Measurements from ENCODE around the gene COL21A1.

The COL21A1 gene

DNA sequence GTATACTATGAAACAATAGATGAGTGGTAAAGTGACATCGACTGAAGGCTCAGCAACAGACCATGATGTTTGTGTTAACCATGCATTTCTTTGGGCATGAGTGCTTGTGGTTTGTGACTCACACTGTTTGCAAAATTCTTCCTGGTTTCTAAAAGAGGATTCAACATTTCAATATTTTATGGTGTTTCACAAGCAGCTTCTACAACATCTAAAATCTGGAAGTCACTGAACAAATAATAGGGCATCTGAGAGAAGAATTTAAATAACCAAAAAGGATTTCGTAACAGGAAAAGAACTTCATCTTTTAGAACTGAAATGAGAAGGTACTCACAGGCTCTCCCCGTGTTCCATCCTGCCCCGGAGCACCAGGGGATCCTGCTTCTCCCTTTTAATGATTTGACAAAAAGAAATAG lies 146.2 kb downstream of the COL21A1 start:
- no peak for DNase-seq

DNA sequence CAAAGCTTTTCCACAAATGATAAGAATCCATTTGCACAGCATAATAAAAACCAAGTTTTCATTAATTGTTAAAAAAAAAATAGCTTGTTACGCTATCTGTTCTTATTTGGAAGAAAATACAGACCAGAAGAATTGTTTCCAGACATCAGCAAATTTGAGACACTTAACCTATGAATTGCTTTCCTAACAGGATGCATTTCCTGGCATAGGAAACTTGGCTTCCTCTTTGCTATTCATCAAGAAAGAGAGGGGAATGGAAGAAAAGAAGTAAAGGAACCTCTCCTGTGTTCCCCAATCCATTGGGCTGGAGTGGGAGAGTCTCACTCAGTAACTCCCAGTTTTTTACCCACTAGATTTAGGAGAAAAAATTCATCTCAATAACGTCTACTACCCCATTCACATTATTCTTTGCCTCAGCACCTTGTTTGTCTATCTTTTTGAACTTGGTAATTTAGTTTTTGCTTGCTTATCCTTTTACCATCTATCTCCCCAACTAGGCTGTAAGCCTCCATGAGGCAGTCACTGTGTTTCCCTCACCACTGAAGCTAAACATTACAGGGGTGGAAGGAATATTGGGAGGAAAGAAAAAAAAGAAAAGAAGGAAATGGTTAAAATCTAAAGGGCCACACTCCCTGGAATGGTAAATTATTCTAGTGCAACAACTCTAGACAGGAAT lies 150.3 kb downstream of the COL21A1 start:
- DNase-seq: no peak

DNA sequence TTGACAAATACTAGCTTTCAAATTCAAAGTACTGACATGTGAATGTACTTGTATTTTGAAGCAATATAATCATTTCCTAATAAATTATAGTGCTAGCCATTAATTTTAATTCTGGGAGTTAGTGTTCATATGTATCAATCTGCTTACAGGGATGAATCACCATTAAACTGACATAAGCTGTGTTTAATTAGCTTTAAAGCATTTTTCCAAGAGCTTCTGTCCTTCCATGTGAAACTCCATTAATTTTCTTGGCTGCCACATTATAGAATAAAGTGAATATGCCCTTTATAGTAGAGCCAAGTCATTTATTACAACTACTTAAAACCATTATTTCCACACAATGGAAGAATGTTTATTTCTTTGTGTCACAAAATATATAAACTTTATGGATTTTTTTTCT lies 150.8 kb downstream of the COL21A1 start:
- DNase-seq: no peak

GRCh38 chr6:56093776-56094175 lies 153.6 kb downstream of the COL21A1 start:
- DNase-seq: no peak

- no peak for DNase-seq
These were observed 156.1 kb downstream of the COL21A1 start for GRCh38 chr6:56091159-56091869.

DNA sequence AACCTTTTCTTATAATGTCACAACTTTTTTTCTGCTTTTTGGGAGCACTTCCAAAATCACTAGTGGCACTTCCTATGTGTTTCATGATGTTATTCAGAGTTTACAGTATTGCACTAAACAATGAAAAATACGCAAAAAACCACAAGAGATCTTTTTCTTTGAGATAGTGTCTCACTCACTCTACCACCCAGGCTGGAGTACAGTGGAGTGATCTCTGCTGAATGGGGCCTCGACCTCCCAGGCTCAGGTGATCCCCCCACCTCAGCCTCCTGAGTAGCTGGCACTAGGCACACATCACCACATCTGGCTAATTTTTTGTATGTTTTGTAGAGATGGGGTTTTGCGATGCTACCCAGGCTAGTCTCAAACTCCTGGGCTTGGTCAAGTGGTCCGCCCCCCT lies 158.7 kb downstream of the COL21A1 start:
- no peak for DNase-seq

- no peak for DNase-seq
These were observed 160.0 kb downstream of the COL21A1 start for GRCh38 chr6:56087421-56087820.

DNA sequence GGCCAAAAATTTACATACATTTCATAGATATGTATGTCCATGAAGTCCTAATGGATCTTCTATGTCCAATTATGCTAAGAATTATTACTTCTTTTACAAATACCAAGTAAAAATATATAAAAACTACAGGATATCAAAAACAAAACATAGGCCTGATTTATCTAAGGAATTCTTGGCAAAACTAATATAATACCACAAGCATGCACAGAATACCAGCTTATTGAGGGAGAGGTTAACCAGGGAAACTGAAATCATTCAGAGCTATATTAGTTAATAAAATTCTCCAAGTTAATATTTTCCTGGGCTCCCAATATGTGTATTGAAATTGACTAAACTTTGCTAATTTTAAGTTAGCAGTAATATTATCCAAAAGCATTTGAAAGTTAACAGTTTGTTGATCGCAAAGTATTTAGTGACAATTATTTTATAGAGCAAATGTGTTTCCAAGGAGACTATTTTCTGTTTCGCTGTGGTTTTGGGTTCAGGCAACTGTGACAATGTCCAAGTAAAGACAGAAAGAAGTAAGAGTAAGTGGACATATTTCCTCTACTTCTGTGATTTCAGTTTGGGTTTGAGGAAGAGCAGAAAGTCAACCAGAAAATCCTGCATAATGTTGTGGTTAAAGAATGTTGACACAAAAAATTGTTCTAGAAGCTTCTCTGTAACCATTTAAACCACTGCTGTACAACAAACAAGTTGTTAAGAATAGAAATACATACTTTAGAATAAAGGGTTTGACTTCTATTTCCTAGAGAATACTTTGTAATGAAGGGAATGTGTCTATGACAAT lies 167.4 kb downstream of the COL21A1 start:
- no peak for DNase-seq

- no peak for DNase-seq
These were observed 171.3 kb downstream of the COL21A1 start for GRCh38 chr6:56076033-56076432.

- DNase-seq: no peak
These were observed 173.6 kb downstream of the COL21A1 start for GRCh38 chr6:56073761-56074160.

DNA sequence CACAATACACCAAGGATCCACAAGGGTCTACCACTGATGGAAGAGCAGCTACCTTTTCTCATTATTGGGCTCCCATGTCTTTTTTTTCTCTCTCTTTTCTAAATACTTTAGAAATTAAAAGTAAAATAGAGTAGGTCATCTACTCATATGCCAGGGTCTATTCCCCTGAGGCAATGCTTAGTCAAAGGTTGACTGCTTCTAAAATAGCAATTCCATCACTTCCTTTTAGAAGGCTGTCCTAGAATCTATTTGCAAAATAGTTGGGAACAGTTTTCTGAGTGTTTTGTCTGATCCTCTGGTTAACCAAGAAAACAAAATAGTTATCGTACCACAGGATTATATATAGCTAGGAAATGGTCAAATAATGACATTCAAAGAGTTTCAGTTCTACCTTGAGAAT lies 174.1 kb downstream of the COL21A1 start:
- DNase-seq: no peak

DNA sequence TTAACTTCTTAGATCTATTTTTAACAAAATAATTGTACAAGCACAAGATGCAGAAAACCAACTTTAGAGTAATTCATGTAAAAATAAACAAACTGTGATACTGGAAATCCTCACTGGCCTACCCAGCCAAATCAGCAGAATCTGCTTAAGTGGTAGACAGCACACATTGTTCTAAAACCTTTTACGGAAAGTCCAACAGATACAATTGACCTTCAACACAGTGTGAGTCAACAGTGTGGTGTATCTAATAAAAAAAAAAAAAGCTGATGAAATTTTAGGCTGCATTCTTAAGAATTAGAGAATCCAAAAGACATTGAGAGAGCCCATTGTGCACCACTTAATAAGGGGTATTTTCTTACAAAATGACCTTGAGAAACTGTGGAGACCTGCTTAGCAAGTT lies 174.5 kb downstream of the COL21A1 start:
- DNase-seq: no peak

GRCh38 chr6:56065408-56065807 lies 182.0 kb downstream of the COL21A1 start:
- DNase-seq: no peak

- no peak for DNase-seq
These were observed 184.5 kb downstream of the COL21A1 start for GRCh38 chr6:56062836-56063235.

GRCh38 chr6:56058636-56059035 lies 188.7 kb downstream of the COL21A1 start:
- no peak for DNase-seq

DNA sequence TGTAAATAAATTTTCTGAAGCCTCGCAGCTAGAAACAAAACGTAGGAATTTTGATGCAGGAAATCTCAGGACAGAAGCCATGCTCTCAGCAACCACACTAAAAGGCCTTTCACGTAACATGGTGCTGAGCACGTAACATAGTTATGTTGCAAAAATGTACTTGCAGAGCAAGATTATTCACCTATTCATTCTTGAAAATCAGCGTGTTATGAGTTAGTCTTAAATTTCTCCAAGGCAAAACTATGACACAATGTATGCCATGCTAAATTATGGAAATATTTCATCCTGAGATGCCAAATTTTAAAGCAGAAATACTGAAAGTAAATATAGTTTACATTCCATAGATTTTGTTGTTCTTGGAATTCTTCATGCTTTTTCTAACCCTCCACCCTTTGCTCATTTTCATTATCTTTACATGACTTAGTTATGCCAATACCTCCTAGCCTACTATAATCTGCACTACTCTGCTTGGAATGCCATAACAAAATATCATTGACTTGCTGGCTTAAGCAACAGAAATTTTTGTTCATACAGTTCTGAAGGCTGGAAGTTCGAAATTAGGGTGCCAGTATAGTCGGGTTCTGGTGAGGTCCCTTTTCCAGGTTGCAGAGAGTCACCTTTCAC lies 192.2 kb downstream of the COL21A1 start:
- no peak for DNase-seq

DNA sequence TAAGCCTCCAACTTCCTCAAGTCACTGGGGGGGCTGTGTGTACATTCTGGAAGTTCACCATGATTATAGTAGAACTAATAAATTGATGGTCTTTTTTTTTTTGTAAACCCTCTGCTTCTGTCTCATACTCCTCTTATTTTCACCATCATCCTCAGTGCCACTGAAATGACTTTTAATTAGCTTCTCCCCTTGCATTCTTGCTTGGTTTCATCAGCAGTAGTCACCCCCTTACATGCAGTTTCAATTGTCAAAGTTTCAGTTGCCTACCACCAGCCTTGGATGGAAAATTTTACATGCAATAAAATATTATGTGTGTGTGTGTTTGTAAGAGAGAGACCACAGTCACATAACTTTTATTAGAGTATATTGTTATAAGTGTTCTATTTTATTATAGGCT lies 196.2 kb downstream of the COL21A1 start:
- DNase-seq: no peak

- DNase-seq: no peak
These were observed 196.7 kb downstream of the COL21A1 start for GRCh38 chr6:56050530-56051201.

DNA sequence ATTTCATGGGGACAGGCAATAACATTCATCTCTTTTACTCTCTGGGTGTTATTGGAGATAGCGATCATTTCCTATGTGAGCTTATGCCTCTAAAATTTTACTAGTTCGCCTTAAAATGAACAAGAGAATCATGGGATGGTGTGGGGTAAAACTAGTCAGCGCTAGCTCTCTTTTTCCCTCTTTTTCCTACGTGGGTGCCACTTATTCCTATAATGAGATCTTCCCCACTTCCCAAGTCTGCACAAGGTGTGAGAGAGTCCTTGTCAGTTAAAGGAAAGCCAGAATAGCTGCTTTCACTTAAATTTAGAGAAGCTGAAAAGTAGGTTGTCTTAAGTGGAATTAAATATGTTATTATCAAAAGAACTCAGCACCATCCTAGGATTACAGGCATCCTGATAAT lies 198.8 kb downstream of the COL21A1 start:
- DNase-seq: no peak

DNA sequence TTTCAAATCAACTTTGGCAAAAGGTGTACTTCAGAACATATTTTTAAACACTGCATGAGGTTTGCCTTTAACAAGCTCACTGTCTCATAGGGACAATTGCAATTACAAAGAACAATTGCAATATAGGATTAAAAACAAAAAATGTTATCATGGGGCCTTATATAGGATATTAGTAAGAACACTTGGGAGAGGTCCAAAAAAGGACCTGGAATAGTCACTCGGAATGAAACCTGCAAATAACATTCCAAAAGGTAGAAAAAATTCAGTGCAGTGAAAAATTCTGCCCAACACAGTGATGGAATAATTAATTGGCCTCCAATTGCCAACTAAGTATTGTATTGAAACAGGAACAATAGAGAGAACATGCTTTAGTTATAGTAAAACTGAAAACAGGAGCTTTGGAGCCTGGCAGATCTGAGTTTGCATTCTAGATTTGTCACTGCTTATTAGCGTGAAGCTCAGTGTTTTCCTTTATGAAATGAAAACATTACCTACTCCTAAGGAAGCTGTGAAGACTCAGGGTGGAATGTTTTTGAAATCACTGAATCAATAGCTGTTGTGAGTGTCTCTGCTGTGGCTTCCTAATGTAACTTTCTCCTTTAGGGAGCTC lies 199.3 kb downstream of the COL21A1 start:
- no peak for DNase-seq

GRCh38 chr6:56046576-56046975 lies 200.8 kb downstream of the COL21A1 start:
- no peak for DNase-seq

DNA sequence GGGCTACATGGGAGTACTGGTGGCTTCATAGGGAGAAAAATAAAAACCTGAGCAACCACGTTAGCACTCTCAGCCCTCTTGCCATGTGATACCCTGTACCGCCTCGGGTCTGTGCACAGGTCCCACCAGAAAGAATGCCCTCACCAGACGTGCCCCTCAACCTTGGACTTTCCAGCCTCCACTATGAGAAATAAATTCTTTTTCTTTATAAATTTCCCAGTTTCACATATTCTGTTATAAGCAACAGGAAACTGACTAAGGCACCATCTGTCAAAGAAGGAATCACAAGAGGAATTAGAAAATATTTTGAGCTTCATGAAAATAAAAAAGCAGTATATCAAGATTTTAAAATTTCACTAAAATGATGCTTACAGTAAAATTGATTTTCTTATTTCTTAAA lies 203.6 kb downstream of the COL21A1 start:
- DNase-seq: no peak
